SK-MEL-5 (cell line): ENCODE results near the gene KCNMB1. TPM values are rescaled to one million over a fixed set of nuclear protein-coding genes. Genes with fewer than 3 reads are reported as not detected.
A peak's percentile ranks its signal among the peaks of the same experiment; 100 is the strongest.

ENCODE experiments used
- DNase-seq: peaks from one replicate; pipeline ENCODE4 v3.0.0-alpha.2; 2016; ENCODE audit warnings: low read depth, low spot score
- in situ Hi-C: cut with HindIII; loops from 2 replicates; pipeline ENCODE4 v1.10.0; 2016; ENCODE audit warnings: low sequenced_read_pairs, high pct_unique_total_duplicates, low pct_unique_long_range_greater_than_20kb
- polyA plus RNA-seq, 2 experiments: library from polyadenylated mRNA; depleted of rRNA; stranded (reverse); fragments of >200 nt; gene quantifications; 2 replicates each; pipeline ENCODE4 v1.2.3, GENCODE V29; 2015
- total RNA-seq: library from RNA; depleted of rRNA; stranded (reverse); fragments of >200 nt; shearing (Covaris generic); gene quantifications from 2 replicates; pipeline ENCODE4 v1.2.3, GENCODE V29; 2014; rRNA removed

Gene KCNMB1, protein sequence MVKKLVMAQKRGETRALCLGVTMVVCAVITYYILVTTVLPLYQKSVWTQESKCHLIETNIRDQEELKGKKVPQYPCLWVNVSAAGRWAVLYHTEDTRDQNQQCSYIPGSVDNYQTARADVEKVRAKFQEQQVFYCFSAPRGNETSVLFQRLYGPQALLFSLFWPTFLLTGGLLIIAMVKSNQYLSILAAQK
- not detected in 2 replicates for total RNA-seq
- not detected in 2 replicates for polyA plus RNA-seq (2015; cell fraction: cytosol; rRNA removed)
- polyA plus RNA-seq (2015; cell fraction: nucleus; rRNA removed) = not detected in 2 replicates

DNA sequence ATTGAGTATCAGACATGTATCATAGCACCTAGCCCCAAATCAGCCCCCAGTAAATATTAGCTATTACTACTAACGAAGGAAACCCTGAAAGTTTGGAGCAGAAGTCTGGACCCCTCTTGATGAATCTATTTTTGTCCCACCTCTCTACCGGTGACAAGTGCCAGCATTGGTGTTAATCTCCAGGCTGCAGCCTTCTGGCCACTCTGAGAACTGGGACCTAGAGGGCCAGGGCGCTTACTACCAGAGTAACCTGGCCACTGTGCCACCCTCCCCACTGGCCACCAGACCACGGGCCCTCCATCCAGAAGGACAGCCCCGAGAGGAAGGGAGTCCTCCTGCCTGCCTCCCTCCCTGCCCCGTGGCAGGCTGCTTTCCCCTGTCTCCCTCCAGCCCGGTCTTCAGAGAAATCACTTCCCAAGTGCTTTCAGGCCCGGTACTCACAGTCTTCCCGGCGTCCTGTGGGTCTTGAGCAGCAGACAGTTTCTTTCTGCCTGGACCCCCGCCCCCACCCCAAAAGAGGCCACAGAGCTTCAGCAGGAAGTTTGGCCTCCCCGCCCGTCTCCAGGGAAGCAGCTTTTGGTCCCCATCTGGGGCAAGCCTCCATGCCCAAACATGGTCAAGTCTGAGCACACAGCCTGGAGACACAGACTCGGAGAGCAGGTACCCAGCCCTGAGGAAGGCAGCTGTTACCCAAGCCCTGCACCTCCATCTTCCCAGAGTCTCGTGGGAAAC, at the start of gene KCNMB1:
Gene KCNMB1 (minus strand): TSS at position 550 of the 732 bp plus-strand sequence. CDS start 3,920 bp downstream, outside the sequence.
- in situ Hi-C loops = no loop called here
- DNase-seq = no peak

DNA sequence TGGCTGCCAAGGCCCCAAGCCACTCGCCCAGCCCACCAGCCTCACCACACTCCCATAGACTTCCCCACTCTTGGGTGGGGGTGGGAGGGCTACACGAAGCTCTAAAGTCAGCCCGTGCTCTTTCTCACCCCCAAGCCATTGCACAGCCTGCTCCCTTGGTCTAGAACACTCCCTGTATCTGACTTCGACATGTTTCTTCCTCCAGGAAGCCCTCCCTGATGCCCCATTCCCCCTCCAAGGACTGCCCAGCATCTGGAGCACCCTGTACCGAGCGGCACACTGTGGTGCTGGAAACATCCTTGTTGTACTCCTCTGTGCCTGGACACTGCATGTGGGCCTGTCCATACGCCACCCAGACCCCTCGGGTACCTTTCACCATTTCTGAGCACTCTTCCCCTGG, 49.4 kb upstream of the KCNMB1 start:
- DNase-seq = no peak
- in situ Hi-C loops = no loop called here

DNA sequence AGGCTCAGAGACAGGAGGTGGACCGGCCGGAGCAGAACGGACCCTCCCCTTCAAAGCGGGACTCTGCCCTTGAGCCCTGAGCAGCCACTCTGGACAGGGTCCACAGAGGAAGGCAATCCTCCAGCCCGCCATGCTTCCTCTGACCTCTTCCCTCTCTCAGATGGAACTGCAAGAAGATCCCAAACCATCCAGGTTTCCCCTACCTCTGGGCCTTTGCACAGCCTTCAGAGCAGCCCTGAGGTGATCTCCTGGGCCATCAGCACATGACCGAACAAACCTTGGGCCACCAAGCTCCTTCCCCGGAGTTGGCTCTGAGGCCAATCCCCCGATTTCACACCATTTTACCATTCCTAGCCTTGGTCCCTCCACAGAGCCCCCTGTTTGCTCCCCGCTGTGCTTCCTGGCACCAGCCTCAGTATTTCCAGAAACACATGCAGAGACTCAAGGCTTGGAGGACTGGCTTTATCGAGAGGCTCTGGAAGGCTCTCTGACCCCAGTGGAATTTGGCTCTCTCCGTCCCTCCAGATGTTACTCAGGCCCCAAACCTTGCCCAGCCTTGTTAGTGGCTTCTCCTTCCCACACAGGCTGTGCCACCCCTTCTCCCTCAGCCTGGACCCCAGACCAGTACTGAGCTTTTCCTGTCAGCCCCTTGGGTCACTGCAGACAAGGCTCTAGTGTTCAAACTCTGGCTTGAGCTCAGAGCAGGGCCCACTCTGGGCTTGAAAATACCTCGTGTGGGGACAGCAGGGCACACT, 48.6 kb upstream of the KCNMB1 start:
- in situ Hi-C loops = no loop called here

DNA sequence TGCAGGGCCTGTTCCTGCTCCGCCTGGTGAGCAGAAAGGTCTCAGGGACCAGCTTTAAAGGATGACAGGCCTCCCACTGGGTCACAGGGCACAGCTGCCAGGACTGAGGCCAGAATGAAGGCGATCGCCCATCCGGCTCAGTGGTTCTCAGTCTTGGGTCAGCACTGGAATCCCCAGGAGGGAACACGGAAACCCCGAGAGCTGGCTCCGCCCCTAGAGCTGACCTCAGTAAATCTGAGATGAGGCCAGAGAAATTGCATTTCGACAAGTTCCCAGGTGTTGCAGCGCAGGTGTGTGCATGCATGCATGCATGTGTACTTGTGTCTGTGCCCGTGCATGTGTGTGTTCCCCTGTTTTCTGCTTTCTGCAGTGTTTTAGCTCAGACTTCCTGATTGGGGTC, 47.2 kb upstream of the KCNMB1 start:
- DNase-seq = no peak
- in situ Hi-C loops = no loop called here

More for the DNA sequence above, 48.6 kb upstream of the KCNMB1 start:
- no peak for DNase-seq

DNA sequence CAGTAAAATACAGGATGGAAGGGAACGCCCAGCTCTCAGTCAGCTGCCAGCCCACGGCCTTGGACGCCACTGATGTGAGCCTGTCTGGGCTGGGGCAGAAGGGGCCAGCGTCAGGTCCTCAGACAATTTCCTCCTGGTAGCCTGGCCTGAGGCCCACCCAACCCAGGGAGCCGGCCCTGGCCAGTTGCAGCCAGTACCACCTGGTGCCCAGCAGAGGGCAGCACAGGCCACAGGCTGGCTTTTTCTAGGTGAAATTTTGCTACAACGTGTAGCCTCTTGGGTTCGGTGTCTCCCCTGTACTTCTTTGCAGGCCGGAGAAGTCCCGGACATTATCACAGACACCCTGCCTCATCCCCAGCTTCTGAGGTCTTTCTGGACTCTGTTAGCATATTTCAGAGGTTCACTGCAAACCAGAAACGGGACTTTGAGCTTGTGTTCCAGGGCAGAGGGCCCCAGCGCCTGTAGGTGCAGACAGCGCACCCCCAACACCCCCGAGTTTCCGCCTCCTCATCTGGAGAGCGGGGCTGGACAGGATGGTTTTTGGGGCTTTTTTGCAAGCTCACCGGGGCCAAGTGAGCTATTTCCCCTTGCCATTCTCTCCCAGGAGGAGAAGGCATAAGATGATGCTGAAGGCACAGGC, 45.9 kb upstream of the KCNMB1 start:
- in situ Hi-C loops = no loop called here
- DNase-seq = peak; percentile 55

DNA sequence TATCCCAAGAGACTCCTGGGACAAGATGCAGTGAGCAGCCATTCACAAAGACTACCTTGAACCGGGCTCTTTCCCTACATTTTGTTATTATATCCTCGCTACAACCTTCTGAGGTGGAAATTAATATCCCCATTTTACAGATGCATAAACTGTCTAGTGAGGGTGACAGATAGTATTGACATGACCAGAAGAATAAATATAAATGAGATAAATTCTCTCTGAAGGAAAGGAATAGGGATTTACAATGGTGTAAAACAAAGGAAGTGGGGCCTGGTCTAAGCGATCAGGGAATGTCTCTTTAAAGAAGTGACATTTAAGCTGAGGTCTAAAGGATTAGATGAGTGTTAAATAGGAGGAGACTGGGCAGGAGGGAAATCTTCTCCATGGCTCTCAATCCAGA, 43.5 kb upstream of the KCNMB1 start:
- in situ Hi-C loops = no loop called here
- DNase-seq = no peak

DNA sequence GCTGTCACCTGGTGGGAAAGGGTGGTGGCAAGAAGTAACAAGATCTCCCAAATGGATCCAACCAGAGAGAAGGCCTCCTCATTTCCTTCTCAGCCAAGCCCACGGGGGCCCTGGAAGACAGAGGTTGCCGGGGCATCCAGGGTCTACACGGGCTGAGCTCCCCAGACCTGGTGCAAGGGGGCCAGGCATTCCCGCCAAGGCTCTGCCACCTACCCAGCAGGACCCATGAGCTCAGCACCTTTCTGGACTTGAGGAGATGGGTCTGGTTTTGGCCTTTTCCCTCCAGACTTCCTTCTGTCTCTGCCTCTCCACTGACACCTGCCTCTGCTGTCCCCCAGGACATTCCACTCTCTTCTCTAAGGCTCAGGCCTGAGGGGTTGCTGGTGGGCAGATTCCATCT, 42.4 kb upstream of the KCNMB1 start:
- DNase-seq = no peak
- in situ Hi-C loops = no loop called here

DNA sequence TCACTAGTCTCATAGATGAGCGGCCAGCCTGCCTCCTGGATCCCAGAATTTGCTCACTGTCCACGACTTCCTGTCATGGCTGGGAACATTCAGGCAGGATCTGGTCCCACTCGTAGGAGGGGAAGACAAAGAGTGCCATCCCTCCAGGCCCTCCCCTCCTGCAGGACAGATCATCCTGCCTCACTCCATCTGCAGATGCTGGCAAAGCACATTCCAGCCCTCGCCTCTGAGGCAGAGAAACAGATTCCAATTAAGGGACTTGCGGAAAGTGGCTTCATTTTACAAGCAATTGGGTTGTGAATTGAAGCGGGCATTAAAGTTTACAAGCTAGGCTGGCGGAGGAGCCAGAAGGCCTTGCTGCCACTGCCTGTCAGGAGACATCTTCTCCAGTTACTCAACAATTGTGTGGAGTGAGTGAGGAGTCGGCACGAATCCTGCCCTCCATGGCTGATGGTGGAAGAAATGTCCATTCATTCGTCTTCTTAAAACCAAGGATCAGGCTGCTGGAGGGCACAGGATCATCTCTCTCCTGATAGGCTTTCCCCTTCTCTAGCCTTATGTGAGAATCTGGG, 41.8 kb upstream of the KCNMB1 start:
- in situ Hi-C loops = no loop called here
- DNase-seq = no peak

DNA sequence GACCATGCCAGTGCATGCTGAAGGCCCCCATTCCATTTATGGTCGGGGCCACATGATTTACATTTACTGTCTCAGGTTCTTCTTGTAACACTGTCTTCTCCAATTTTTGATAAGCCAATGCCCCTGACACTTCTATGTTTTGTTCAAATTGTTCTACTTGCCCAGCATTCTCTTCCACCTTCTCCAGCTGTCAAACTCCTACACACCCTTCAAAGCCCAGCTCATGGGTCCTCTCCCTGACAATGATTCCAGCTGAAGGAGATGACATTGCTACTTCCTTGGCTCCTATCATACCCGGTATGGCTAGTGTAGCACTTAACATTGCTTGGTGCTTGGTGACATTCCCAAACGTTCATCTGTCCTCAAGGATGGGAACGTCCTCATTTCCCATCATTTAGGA, 41.1 kb upstream of the KCNMB1 start:
- DNase-seq = no peak
- in situ Hi-C loops = no loop called here

DNA sequence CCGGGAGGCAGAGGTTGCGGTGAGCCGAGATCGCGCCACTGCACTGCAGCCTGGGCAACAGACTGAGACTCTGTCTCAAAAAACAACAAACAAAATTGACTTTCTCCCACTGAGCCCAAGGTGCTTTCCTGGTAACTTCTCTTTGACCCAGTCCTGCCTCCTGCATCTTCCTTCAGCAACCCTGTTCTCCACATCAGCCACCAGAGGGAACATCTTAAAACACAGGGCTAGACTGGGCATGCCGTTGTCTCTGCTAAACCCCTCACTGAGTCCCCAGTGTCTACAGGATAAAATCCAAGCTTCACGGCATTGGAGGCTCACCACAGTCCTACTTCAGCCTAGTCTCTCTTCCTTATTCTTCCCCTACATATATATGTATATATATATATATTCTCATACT, 39.8 kb upstream of the KCNMB1 start:
- DNase-seq = peak; percentile 55
- in situ Hi-C loops = no loop called here

DNA sequence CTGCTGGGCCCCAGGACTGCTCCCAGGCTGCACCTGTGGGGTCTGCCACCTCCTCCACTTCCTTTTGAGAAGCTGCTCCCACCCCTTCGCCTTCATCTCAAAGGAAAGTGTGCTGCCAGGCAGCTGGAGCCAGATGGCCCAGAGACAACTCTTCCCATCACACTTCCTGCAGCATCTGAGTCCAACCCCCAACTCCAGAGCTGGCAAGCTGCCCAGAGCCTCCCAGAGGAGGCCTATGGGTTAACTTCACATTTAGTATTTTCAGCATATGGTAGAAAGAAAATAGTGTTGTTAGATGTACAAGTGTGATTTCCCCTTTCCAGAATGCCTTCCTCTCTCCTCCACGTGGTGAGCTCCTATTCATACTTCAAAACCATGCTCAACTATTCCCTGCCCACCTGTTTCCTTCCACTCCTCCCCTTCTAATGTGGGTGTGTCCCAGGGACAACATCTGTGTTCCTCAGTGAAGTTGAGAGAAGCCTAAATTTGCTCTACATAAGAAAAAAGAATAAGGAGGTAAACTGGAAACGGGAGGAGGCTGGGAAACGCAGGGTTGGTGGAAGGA, 38.6 kb upstream of the KCNMB1 start:
- in situ Hi-C loops = no loop called here
- no peak for DNase-seq

DNA sequence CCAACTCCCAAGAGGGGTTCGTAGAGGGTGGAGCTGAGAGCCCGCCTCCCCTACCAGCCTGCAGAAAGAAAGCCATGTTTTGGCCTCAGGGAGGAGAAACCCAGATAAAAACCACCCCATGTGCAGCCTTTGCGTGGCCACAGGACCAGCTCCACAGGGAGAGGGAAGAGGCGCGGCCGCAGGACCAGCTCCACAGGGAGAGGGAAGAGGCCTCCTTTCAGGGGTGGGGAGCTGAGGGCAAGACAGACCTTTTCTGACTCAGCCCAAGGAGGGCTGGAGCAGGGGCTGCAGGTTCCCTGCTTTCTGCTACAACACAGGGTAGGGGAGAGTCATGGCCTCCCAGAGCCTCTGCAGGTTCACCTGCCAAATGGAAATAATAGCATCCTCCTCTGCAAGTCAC, 37.6 kb upstream of the KCNMB1 start:
- in situ Hi-C loops = no loop called here
- no peak for DNase-seq

DNA sequence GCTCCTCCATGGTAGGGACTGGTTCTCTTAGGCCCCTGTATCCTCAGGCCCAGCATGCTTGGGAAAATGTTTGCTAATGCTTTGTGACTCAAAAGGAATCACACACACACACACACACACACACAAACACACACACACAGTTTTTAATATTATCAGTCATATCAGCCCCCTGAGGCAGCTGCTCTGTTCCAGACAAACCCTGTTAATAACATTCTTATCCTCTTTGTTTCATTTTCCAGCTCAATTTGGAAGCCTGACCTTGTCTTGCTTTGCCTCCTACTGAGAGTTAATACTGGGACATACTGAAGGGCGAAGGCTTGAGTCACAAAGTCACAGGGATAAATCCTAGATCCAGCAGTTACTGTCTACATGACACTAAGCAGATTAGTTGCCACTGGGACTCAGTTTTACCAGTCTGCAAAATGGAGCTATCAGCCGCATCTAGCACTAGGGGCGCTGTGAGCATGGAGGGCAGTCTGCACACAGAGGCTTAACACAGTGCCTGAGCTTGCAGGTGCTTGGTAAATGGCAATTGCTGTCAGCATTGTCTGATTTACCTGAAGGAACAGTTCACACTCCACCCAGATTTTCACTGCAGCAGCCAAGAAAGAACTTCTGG, 37.1 kb upstream of the KCNMB1 start:
- no peak for DNase-seq
- in situ Hi-C loops = no loop called here

DNA sequence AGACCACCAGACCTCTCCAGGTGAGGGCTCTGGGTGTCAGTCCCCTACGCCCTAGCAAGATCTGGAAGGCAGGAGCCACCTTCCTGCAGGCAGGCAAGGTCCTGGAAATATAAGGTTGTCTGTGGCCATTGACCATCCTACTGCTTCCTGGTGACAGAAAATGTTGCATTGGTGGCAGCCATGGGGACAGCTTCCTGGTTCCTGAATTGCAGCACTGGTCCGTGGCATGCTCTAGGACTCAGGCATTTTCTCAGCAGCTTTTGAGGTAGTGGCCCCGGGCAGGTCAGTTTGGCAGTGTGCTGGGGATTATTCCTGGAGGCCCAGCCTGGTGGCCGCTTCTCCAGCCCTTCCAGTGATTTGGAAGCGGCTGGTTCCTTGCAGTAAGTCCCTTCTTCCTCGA, 36.6 kb upstream of the KCNMB1 start:
- in situ Hi-C loops = no loop called here
- no peak for DNase-seq

DNA sequence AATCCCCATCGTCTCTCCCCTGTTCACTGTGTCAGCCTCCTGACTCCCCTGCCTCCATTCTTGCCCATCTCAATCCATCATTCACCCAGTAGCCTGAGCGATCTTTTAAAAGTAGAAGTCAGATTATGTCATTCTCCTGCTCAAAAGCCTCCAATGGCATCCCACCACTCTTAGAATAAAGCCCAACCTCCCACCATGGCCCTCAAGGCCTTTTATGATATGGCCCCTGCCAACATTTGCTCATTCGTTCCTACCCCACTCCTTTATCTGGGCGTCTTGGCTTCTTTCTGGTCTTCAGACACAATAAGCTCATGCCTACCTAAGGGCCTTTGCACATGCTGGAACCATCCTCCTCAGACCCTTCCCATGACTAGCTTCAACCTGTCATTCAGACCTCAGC, 35.5 kb upstream of the KCNMB1 start:
- in situ Hi-C loops = no loop called here
- no peak for DNase-seq

DNA sequence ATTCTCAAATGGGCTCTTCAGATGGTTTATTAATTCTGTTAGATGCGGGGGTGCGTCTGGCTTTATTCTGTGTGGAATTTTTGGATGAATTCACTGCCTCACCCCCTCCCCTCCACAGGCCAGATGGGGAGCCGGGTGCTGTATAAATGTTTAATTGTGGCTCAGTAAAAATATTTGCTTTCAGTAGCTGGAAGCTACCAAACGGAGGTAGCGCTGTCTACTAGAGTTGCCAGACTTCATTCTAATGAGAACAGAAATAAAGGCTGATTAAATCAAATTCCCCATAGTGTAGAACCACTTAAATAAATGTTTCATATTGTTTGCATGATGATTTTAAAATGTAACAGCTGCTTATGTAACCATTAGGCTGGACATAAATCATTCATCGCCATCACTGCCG, 34.5 kb upstream of the KCNMB1 start:
- no peak for DNase-seq
- in situ Hi-C loops = no loop called here

DNA sequence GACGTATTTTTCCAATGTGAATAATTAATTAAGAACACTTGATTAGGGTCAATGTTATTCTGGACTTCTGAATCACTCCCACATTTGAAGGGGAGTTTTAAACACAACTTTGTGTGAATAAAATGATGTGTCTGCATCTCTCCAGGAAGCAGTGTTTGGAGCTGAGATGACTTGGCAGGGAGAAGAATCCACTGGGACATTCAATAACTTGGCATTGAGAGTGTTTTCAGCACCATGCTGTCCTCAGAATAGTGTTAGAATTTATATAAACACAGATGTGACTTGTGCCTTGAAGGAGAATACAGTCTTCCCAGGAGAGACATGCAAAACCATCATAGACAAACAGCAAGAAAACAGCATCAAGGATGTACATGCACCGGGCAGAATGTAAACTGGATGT, 32.7 kb upstream of the KCNMB1 start:
- no peak for DNase-seq
- in situ Hi-C loops = no loop called here
